Fibroblast of peridontal ligament (primary cell): ENCODE data around the gene DDA1.

Experiments
- DNase-seq: peaks from one replicate; pipeline ENCODE4 v3.0.0-alpha.2; 2010; ENCODE audit errors: extremely low read depth

The DDA1 gene

DNA sequence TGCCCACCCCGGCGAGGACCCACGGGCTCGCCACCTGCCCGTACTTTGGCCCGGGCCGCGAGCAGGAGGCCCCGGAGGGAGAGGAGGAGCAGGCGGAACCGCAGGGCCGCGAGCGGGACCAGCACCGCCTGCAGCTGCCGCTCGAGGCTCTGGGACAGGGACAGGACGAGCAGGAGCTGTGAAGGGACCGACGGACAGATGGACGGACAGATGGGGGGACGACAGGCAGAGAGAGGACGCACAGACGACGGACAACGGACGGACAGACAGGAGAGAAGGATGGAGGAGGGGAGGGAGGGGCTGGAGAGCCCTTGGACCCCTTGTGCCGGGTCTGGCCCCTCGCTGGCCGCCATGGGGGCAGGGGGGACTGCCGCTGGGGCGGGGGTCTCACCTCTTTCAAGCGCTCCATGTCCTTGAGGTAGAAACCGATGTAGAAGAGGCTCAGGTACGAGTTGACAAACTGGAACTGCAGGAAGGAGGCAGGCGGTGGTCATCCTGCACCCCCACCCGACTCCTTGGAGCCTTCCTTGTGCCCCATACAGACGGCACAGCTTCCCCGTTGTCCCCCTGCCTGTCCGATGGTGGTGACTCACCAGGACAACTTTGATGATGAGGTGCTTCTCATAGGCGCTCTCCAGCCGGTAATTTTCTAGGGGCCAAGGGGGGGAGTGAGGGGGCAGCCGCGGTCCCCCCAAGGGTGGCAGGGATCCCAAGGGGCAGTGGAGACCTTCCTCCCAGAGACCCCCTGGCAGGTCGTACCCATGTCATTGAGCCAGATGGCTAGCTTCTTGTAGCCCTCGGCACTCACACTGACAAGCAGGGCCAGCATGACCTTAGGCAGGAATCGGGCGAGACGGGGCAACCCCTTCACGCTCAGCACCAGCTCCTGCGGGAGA is 20.3 kb downstream of the DDA1 start:
- no peak for DNase-seq

- DNase-seq: no peak
These were observed 21.1 kb downstream of the DDA1 start for GRCh38 chr19:17330262-17331044.

DNA sequence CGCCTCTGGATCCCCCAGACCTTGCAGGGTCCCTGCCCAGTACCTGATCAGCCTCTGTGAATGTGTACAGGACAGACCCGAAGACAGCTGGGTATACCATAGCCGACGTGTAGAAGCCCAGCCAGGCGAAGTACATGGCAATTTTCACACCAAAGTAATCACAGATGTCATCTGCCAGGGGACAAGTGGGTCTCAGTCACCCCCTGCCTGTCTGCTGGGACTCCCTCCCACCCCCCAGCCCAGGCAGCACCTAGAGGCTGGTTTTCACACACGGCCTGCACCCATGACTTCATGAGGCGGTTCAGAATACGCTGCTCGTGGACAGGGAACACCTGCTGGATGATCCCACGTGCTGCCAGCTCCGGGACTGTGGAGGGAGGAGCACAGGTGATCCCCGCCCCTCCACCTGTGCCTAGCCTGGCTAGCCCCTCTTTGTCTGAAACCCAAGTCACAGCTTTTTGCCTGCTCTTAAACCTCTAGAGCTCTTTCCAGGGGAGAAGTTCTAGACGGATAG is 21.7 kb downstream of the DDA1 start:
- DNase-seq: no peak

DNA sequence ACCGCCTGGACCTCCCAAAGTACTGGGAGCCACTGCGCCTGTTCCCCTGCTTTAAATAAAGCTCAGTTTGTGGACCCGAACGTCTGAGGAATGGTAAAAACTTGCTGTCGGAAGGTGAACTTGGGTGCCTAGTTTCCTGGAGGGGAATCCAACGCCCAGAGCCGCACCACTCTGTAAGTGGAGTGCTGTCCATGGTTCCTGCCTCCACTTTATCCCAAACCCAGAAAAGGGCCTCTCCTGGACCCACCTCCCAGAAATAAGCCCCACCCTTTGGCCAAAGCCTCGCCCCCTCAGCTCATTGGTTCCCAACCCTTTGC is 23.0 kb downstream of the DDA1 start:
- DNase-seq: no peak

DNA sequence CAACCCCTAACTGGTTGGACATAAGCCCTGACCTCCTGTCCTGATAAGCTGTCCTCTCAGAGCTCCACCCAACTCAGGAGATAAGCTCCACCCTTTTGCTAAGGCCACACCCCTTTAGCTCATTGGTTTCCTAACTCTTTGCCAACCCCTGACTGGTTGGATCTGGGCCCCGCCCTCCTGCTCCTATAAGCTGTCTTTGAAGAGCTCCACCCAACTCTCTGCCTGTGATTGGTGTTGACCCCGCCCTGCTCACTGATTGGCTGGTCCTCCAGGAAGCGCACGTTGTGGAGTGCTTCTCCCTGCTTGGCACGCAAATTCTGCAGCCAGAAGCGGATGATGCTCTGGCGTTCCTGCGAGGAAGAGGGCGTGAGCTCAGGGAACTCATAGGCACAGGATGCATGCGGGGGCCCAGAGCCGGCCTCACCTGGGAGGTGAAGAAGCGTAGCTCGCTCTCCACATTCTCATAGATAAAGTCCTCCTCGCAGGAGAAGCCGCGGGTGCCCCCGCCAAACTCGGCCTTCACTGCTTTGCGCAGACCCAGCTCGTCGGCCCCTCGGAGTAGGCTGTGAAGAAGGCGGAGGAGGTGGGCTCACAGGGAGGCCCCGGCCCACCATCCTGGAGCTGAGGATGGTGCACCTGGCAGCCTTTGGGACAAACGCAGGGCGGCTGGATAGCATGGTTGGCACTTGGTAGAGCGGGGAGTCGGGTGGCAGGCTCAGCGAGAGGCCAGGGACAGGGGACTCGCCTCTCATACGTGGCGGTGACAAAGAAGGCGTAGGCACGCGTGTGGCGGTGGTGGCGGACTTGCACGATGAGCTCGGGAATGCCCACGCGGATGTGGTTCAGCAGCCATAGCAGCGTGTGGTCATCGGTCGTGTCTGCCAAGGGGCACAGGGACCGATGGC is 23.6 kb downstream of the DDA1 start:
- no peak for DNase-seq

GRCh38 chr19:17333611-17334413 is 24.4 kb downstream of the DDA1 start:
- DNase-seq: peak; percentile 73

- peak; percentile 99 for DNase-seq
These were observed 25.3 kb downstream of the DDA1 start, which contains the start of gene ANO8 for GRCh38 chr19:17334414-17335409. ANO8 (minus strand) TSS chr19:17334855; CDS start chr19:17334670, 185 bp downstream.

DNA sequence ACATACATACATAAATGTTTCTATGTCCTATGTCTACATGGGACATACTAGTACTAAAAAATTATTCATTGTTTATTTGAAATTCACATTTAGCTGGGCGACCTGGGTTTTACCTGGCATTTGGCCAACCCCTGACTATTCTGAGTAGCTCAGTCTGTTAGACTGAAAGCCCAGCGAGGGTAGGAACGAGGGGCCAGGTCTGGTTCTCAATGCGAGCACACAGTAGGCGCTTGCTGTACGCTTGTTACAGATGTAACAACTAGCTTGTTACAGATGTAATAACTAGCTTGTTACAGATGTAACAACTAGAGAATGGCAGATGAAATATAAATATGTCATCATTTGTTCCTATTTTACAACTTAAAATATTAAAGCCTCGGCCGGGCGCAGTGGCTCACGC is 26.2 kb downstream of the DDA1 start:
- DNase-seq: no peak

GRCh38 chr19:17336872-17337674 is 27.7 kb downstream of the DDA1 start, which contains the start of gene GTPBP3:
GTPBP3 (plus strand) TSS chr19:17337553; CDS start chr19:17337612, 59 bp downstream.
- peak; percentile 98 for DNase-seq

GRCh38 chr19:17337675-17338432 is 28.5 kb downstream of the DDA1 start:
- no peak for DNase-seq

DNA sequence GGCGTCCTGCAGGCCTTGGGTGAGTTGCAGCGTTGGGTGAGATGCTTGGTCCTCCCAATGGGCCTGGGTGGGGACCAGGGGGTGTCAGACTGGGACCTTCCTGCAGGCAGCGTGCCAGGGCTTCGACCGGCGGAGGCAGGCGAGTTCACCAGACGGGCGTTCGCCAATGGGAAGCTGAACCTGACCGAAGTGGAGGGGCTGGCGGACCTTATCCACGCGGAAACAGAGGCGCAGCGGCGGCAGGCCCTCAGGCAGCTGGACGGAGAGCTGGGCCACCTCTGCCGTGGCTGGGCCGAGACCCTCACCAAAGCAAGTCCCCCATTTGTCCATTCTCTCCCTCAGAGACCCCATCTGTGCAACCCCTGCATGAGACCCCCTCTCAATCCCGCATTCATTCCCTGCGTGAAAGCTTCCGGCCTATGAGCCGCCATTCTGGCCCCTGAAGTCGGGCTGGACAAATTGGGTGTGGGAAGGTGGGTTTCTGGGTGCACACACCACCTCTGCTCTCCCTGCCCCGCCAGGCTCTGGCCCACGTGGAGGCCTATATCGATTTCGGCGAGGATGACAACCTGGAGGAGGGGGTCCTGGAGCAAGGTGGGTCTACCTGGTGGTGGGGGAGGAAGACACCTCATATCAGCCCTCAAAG is 29.2 kb downstream of the DDA1 start:
- no peak for DNase-seq

GRCh38 chr19:17339088-17339741 is 29.9 kb downstream of the DDA1 start:
- DNase-seq: no peak

- no peak for DNase-seq
These were observed 31.0 kb downstream of the DDA1 start for GRCh38 chr19:17340302-17340870.

DNA sequence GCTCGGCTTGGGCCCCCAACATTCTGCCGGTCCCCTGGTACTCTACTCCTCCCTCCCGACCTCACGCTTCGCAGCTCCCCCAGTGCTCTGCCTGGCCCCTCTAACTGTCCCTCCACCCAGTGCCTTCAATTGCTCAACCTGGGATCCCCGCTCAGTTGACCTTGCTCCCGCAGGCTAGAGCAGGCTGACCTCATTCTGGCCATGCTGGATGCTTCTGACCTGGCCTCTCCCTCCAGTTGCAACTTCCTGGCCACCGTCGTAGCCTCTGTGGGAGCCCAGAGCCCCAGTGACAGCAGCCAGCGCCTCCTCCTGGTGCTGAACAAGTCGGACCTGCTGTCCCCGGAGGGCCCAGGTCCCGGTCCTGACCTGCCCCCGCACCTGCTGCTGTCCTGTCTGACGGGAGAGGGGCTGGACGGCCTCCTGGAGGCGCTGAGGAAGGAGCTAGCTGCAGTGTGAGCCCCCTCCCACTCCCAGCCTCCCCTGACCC is 31.6 kb downstream of the DDA1 start:
- no peak for DNase-seq

DNA sequence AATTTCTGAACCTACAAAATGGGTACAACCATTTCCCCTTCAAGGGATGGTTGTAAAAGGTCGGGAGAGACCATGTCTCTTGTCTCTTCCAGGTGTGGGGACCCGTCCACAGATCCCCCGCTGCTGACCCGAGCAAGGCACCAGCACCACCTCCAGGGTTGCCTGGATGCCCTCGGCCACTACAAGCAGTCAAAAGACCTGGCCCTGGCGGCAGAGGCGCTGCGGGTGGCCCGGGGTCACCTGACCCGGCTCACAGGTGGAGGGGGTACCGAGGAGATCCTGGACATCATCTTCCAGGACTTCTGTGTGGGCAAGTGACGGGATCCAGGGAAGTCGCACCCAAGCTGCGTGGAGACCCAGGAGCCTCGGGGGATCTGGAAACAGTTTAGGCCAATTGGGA is 32.0 kb downstream of the DDA1 start:
- no peak for DNase-seq

DNA sequence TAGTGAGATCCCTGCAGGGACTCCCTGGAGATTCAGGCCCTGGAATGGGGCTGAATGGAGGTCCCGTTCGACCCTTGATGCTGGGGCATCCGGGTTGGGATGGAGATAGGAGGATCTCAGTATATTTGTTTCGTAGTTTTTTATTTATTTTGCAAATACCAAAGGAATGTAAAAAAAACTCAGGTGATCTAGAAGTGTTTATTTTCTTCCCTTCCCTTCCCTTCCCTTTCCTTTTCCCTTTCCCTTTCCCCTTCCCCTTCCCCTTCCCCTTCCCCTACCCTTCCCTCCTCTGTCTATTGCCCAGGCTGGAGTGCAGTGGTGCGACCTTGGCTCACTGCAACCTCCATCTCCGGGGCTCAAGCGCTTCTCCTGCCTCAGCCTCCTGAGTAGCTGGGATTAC is 32.5 kb downstream of the DDA1 start:
- DNase-seq: no peak
